ENCODE results near the gene PSMB7.

The PSMB7 gene

GRCh38 chr9:124358631-124359030, 56.6 kb downstream of the PSMB7 start:
- Histone ChIP-seq H3K4me3 (ENCODE audit: low read length) (no peak overlapping the region), H3K36me3 (replicated peaks; ENCODE audit: low read depth, low read length) (peaks cover 61% of the 10 kb centered on the region), H3K9ac (ENCODE audit: low read length) (no peak overlapping the region), H3K4me1 (ENCODE audit: low read length) (no peaks in the 10 kb centered on the region), H3K27me3 (ENCODE audit: low read depth, low read length) (no peaks in the 10 kb centered on the region), H4K20me1 (ENCODE audit: insufficient read depth, low read length) (peaks cover 91% of the 10 kb centered on the region), H3K27ac (ENCODE audit: low read length) (no peak overlapping the region), H2AFZ (ENCODE audit: low read depth, low read length) (no peak overlapping the region), H3K79me2 (ENCODE audit: low read length) (peaks cover 94% of the 10 kb centered on the region), H3K9me3 (ENCODE audit: insufficient read depth, low read length) (no peaks in the 10 kb centered on the region), H3K4me2 (ENCODE audit: low read length) (no peak overlapping the region)
- TF ChIP-seq EZH2phosphoT487 (IDR thresholded peaks at IDR 0.05; ENCODE audit: low read depth) (no peak), CTCF (IDR thresholded peaks at IDR 0.05; ENCODE audit: low read depth, low read length) (no peak)

- H4K20me1 ChIP-seq (ENCODE audit: insufficient read depth, low read length): peaks cover 84% of the 10 kb centered on the region
- no peaks in the 10 kb centered on the region for H3K27me3 ChIP-seq (ENCODE audit: low read depth, low read length)
- no peaks in the 10 kb centered on the region for H3K4me1 ChIP-seq (ENCODE audit: low read length)
- TF ChIP-seq CTCF (IDR thresholded peaks at IDR 0.05; ENCODE audit: low read depth, low read length): peak; percentile 52
- no peak for TF ChIP-seq EZH2phosphoT487 (IDR thresholded peaks at IDR 0.05; ENCODE audit: low read depth)
- H3K27ac ChIP-seq (ENCODE audit: low read length): no peak overlapping the region
- no peaks in the 10 kb centered on the region for H3K9me3 ChIP-seq (ENCODE audit: insufficient read depth, low read length)
- H3K36me3 ChIP-seq (replicated peaks; ENCODE audit: low read depth, low read length): peaks cover 62% of the 10 kb centered on the region
- H2AFZ ChIP-seq (ENCODE audit: low read depth, low read length): no peak overlapping the region
- no peak overlapping the region for H3K4me3 ChIP-seq (ENCODE audit: low read length)
- no peak overlapping the region for H3K9ac ChIP-seq (ENCODE audit: low read length)
- H3K79me2 ChIP-seq (ENCODE audit: low read length): peaks cover 86% of the 10 kb centered on the region
- no peak overlapping the region for H3K4me2 ChIP-seq (ENCODE audit: low read length)
Measured at GRCh38 chr9:124357721-124358361, 57.4 kb downstream of the PSMB7 start.

- H3K9me3 ChIP-seq (ENCODE audit: insufficient read depth, low read length): no peaks in the 10 kb centered on the region
- H4K20me1 ChIP-seq (ENCODE audit: insufficient read depth, low read length): peaks cover 82% of the 10 kb centered on the region
- TF ChIP-seq EZH2phosphoT487 (IDR thresholded peaks at IDR 0.05; ENCODE audit: low read depth) (no peak), CTCF (IDR thresholded peaks at IDR 0.05; ENCODE audit: low read depth, low read length) (no peak)
- no peaks in the 10 kb centered on the region for H3K4me1 ChIP-seq (ENCODE audit: low read length)
- no peak overlapping the region for H3K4me2 ChIP-seq (ENCODE audit: low read length)
- H3K79me2 ChIP-seq (ENCODE audit: low read length): peaks cover 80% of the 10 kb centered on the region
- H3K4me3 ChIP-seq (ENCODE audit: low read length): no peak overlapping the region
- peaks cover 71% of the 10 kb centered on the region for H3K36me3 ChIP-seq (replicated peaks; ENCODE audit: low read depth, low read length)
- H3K27ac ChIP-seq (ENCODE audit: low read length): no peak overlapping the region
- H2AFZ ChIP-seq (ENCODE audit: low read depth, low read length): no peak overlapping the region
- no peaks in the 10 kb centered on the region for H3K27me3 ChIP-seq (ENCODE audit: low read depth, low read length)
- H3K9ac ChIP-seq (ENCODE audit: low read length): no peak overlapping the region
Measured at GRCh38 chr9:124356745-124357390, 58.4 kb downstream of the PSMB7 start.

- Histone ChIP-seq H4K20me1 (ENCODE audit: insufficient read depth, low read length) (peaks cover 76% of the 10 kb centered on the region), H3K79me2 (ENCODE audit: low read length) (peaks cover 73% of the 10 kb centered on the region), H3K9me3 (ENCODE audit: insufficient read depth, low read length) (no peaks in the 10 kb centered on the region), H3K4me3 (ENCODE audit: low read length) (no peak overlapping the region), H3K36me3 (replicated peaks; ENCODE audit: low read depth, low read length) (peaks cover 78% of the 10 kb centered on the region), H3K27ac (ENCODE audit: low read length) (no peak overlapping the region), H3K9ac (ENCODE audit: low read length) (no peak overlapping the region), H2AFZ (ENCODE audit: low read depth, low read length) (no peak overlapping the region), H3K27me3 (ENCODE audit: low read depth, low read length) (no peaks in the 10 kb centered on the region), H3K4me1 (ENCODE audit: low read length) (no peaks in the 10 kb centered on the region), H3K4me2 (ENCODE audit: low read length) (no peak overlapping the region)
- TF ChIP-seq CTCF (IDR thresholded peaks at IDR 0.05; ENCODE audit: low read depth, low read length) (no peak), EZH2phosphoT487 (IDR thresholded peaks at IDR 0.05; ENCODE audit: low read depth) (no peak)
Measured at GRCh38 chr9:124355941-124356744, 59.1 kb downstream of the PSMB7 start.
